GM18873 (cell line): ENCODE measurements around the gene ANGPTL3.

Source experiments
- ATAC-seq: cut with Tn5 transposase; IDR thresholded peaks from one replicate; pipeline ENCODE4 v1.9.1; 2021; ENCODE audit warnings: mild to moderate bottlenecking, moderate library complexity, moderate number of reproducible peaks; ENCODE audit not compliant: unreplicated experiment, low FRiP score

The ANGPTL3 gene

DNA sequence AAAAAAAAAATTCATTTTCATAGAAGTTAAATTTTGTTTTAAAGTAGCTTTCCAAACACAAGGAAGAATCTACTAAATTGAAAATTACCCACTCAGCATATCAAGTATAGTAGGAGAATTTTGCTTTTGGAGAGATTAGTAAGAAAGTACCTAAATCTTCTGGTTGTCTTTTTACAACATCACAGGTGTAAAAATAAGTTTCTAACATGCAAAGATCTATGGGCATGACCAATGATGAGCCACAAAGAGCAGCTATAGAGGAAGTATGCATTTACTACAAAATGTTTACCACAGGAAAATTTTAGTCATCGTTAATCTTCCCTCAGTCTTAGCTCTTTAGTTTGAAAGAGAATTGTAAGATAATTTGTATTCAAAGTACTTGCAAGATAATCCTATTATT, 28.1 kb downstream of the ANGPTL3 start:
- ATAC-seq, result no peak

DNA sequence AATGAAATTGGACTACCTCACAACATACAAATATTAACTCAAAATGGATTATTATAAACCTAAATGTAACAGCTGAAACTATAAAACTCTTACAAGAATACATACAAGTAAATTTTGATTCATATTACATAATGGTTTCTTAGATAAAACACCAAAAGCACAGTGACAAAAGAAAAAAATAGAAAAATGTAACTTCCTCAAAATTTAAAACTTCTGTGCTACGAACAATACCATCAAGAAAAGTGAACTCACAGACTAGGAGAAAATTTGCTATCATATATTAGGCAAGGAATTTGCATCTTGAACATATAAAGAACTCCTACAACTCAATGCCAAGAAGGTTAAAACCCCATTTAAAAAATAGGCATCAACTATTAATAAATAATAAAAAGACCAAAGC, 31.2 kb downstream of the ANGPTL3 start:
- no peak for ATAC-seq

DNA sequence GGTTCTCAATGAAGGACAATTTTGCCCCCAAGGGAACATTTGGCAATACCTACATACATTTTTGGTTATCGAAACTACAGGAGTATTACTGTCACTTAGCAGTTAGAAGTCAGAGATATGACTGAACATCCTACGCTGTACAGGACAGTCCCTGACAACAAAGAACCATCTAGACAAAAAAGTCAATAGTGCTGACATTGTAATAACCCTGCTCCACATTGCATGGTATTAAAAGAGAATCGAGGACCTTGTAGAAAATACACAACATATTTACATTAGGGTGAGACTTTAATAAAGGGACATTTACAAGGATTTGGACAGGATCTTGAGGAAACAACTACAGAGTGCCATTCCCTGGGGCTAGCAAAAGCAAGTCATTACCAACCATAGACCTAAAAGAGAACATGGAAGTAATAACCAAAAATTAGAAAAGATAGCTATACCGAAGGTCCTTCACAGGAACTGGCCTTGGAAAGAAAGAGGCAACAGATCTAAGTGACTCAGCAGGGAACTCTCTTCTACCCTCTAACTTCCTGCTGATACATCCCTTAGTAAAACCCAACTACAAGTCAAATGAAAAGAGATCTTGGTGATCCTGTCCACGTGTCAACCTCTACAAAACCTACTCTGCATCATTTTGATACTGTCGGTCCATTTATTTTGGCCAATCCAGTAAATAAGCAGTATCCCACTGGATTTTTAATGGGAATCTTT, 40.2 kb downstream of the ANGPTL3 start:
- ATAC-seq, result no peak

- ATAC-seq, result no peak
These were observed 46.0 kb downstream of the ANGPTL3 start for GRCh38 chr1:62643283-62643682.

DNA sequence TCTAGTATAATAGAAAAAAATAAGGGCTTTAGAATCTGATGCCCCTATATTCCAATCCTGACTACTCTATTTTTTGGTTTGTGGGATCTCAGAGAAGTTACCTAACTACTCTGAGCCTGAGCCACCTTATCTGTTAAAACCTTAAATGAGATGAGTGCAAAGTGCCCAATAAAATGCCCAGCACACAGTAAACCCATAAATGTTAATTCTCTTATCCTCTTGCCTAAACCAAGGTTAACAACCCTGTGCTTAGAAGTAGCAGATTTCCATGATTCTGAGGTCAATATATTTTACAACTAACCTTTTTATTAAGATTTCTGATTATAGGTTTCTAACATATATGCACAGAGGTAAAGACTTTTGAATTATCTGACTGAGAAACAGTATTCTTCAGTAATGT, 55.1 kb downstream of the ANGPTL3 start:
- ATAC-seq, result no peak

DNA sequence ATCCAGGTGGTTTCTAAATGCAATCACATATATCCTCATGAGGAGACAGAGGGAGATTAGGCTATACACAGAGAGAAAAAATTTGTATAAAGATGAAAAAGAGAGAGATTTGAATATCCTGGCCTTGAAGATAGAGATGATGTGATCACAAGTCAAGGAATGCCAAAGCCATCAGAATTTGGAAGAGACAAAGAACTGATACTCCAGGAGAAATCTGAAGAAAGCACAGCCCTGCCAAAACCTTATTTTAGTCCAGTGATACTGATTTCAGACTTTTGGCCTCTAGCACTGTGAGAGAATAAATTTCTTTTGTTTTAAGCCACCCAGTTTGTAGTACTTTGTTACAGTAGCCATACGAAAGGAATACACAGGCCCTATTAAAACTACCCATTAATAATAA, 57.4 kb downstream of the ANGPTL3 start:
- no peak for ATAC-seq
